GM12878 (cell line): Measurements from ENCODE around the gene TMCO6.

Source experiments
- BCL11A ChIP-seq: IDR thresholded peaks from 2 replicates; pipeline ENCODE4 v1.6.1; 2011; ENCODE audit warnings: low read depth, low read length
- FOS ChIP-seq: IDR thresholded peaks from 3 replicates; pipeline ENCODE4 v1.6.1; 2011; ENCODE audit warnings: borderline replicate concordance; ENCODE audit not compliant: insufficient read length; ENCODE audit errors: extremely low read depth
- SIN3A ChIP-seq: IDR thresholded peaks from 2 replicates; pipeline ENCODE4 v1.6.1; 2012; ENCODE audit warnings: low read depth, low read length, improper control_type of control experiment
- TF ChIP-seq, protein P1 (sequence below): fragments of 450-650 bp; IDR thresholded peaks from 2 replicates; pipeline ENCODE4 v1.6.1; 2018; ENCODE audit warnings: mild to moderate bottlenecking, low read depth, moderate library complexity; ENCODE audit not compliant: partially characterized antibody
- TF ChIP-seq, protein P2 (sequence below), 3 experiments: IDR thresholded peaks in 2 of 3; conservative IDR thresholded peaks in 1 of 3; 2 replicates each; pipeline ENCODE4 v1.5.1; 2011; ENCODE audit warnings: low read depth in 3 of 3, low read length in 3 of 3, mild to moderate bottlenecking in 3 of 3, control low read depth in 2 of 3, moderate library complexity in 2 of 3, inconsistent platforms in 1 of 3, mixed read lengths in 1 of 3; ENCODE audit not compliant: control insufficient read depth in 2 of 3, insufficient read depth in 1 of 3; ENCODE audit errors: extremely low read depth in 1 of 3
- TF ChIP-seq, protein P3 (sequence below): fragments of 450-650 bp; IDR thresholded peaks from 2 replicates; pipeline ENCODE4 v1.6.1; 2017; ENCODE audit warnings: mild to moderate bottlenecking

DNA sequence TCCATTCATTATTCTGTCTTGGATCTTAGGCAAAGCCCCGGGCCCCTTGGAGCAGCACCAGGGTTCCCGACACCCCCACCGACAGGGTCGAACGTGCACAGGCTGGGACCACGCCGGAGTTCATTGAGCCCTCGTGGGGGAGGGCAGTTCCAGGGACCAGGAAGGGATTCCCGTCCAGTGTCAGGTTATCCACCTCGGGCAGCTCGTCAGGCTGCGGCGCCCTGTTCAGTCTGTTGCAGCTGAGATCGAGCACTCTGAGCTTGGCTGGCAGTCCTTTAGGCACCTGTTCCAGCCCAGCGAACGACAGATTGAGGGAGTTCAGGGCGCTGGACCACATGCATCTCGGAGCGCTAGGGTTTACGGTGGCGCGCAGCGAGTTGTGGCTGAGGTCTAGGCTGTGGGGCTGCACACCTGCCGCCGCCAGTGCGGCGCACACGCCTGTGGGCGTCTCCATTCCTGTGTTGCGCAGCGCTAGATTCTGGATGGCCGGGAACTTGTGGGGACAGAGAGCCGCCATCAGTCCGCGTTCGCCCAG is 7.4 kb upstream of the TMCO6 start:
- TF ChIP-seq SIN3A (no peak), FOS (no peak), BCL11A (no peak)
- TF ChIP-seq, protein P1, sequence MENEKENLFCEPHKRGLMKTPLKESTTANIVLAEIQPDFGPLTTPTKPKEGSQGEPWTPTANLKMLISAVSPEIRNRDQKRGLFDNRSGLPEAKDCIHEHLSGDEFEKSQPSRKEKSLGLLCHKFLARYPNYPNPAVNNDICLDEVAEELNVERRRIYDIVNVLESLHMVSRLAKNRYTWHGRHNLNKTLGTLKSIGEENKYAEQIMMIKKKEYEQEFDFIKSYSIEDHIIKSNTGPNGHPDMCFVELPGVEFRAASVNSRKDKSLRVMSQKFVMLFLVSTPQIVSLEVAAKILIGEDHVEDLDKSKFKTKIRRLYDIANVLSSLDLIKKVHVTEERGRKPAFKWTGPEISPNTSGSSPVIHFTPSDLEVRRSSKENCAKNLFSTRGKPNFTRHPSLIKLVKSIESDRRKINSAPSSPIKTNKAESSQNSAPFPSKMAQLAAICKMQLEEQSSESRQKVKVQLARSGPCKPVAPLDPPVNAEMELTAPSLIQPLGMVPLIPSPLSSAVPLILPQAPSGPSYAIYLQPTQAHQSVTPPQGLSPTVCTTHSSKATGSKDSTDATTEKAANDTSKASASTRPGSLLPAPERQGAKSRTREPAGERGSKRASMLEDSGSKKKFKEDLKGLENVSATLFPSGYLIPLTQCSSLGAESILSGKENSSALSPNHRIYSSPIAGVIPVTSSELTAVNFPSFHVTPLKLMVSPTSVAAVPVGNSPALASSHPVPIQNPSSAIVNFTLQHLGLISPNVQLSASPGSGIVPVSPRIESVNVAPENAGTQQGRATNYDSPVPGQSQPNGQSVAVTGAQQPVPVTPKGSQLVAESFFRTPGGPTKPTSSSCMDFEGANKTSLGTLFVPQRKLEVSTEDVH, result no peak
- TF ChIP-seq, protein P2, sequence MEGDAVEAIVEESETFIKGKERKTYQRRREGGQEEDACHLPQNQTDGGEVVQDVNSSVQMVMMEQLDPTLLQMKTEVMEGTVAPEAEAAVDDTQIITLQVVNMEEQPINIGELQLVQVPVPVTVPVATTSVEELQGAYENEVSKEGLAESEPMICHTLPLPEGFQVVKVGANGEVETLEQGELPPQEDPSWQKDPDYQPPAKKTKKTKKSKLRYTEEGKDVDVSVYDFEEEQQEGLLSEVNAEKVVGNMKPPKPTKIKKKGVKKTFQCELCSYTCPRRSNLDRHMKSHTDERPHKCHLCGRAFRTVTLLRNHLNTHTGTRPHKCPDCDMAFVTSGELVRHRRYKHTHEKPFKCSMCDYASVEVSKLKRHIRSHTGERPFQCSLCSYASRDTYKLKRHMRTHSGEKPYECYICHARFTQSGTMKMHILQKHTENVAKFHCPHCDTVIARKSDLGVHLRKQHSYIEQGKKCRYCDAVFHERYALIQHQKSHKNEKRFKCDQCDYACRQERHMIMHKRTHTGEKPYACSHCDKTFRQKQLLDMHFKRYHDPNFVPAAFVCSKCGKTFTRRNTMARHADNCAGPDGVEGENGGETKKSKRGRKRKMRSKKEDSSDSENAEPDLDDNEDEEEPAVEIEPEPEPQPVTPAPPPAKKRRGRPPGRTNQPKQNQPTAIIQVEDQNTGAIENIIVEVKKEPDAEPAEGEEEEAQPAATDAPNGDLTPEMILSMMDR (IDR thresholded peaks at IDR 0.05 in 2 of 3, conservative IDR thresholded peaks at IDR 0.05 in 1 of 3; ENCODE audit: control insufficient read depth in 2 of 3, extremely low read depth in 1 of 3, insufficient read depth in 1 of 3, low read depth in 3 of 3, low read length in 3 of 3), result no peak
- TF ChIP-seq, protein P3, sequence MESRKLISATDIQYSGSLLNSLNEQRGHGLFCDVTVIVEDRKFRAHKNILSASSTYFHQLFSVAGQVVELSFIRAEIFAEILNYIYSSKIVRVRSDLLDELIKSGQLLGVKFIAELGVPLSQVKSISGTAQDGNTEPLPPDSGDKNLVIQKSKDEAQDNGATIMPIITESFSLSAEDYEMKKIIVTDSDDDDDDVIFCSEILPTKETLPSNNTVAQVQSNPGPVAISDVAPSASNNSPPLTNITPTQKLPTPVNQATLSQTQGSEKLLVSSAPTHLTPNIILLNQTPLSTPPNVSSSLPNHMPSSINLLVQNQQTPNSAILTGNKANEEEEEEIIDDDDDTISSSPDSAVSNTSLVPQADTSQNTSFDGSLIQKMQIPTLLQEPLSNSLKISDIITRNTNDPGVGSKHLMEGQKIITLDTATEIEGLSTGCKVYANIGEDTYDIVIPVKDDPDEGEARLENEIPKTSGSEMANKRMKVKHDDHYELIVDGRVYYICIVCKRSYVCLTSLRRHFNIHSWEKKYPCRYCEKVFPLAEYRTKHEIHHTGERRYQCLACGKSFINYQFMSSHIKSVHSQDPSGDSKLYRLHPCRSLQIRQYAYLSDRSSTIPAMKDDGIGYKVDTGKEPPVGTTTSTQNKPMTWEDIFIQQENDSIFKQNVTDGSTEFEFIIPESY, result no peak
